GM19328 (cell line): ENCODE results near the gene CRKL.
A peak's percentile ranks its signal among the peaks of the same experiment; 100 is the strongest.
"Not testable (repeated sequence)": the region's sequence is repeated elsewhere in the genome, so short reads cannot be mapped to it uniquely, and the experiment has no call there.

ENCODE experiments used
- ATAC-seq: cut with Tn5 transposase; IDR thresholded peaks from one replicate; pipeline ENCODE4 v1.9.1; 2021; ENCODE audit warnings: mild to moderate bottlenecking, moderate library complexity; ENCODE audit not compliant: unreplicated experiment

The CRKL gene

DNA sequence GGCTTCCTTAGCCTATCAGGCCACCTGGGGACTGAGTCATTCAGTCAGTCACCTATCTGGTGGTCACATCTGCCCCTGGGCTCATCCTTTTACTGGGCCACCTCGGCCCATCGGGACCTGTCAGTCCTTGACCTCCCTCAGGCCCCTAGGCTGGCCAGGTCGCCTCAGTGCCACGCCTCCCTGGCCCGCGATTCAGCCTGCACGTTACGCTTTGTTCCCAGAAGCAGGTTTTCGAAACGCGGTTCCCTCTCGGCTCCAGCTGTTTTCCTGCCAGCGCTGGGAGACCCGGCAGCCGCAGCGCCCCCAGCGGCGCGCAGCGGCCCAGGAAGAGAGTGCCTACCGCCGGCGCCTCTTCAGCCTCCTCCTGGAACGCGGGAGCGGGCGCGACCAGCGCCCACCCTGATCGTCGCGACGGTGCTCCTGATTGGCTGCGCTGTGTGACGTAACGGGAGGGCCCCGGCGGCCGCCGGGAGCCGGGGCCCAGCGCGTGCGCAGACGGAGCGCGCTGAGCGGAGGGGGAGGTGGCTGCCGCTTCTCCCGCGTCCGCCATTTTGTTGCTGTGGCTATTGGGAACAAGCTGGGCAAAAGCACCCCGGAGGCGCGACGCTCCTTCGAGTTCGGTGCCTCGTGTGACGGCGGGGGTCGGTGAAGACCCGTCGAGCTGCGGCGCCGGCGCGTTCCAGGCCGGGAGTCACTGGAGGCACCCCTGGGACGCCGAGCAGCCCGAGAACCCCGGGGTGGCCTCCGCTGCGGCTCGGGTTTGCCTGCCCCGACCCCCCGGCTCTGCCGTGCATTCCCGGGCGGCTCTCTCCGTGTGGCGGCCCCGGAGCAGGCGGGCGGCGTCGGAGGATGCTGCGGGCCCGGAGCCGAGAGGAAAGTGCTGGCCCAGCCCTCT is at the start of gene CRKL:
Gene CRKL, plus strand, starts transcription at position 492 of the 895 bp plus-strand sequence. CDS start 528 bp downstream, outside the sequence.
- peak; percentile 93 for ATAC-seq

DNA sequence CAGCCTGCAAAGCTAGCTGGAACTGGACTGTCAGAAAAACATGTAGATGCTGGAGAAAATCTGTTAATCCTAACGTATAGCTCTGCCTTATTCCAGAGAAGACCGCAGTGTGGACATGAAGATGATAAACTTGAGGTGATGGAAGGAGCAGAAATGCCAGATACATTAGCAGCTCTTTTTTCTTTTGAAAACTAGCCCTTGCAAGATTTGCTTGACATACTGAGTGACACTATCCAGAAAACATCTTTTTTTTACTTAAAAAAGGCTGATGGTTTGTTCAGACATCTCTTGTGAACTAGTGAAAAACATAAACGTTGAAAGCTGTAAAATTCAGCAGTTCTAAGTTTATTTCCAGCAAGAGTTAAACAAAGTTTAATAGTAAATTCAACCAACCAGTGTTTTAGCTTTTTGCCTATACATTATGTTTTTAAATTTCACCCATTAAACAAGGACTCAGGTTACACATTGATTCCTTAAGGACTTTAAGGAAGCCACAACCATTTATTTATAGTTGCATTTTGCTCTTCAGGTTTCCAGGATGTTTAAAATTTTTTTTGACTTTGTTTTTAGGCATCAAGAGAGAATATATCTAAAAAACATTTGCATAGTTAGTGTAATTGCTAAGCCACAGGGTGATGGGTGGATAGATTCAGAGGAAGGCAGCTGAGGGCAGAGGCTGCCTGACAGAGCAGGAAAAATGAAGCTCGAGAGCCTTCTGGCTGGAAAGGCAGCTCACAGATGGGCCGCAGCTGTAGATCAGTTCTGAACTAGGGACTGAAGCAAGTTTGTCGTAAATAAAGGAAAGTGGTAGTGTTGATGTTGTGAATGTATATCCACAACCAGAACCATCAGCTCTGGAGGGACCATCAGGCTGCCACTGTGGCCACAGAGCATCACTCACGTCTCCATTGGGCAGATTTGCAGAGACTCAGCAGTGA is 48.9 kb upstream of the CRKL start:
- ATAC-seq, result no peak

DNA sequence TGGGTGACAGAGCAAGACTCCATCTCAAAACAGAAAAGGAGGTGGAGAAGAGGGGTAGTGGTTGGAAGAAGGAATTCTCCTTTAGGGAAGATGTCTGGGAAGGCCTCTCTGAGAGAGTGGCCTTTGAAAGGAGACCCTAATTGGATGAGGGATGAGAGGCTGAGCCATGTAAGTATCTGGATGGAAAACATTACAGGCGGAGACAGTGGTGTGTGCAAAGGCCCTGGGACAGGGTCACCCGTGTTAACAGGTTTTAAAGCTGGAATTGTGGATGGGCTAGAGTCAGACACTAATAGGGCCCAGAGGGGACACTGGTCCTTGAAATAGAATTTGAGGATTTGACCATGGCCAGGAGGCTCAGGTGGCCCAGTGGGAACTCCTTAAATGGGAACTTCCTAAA is 48.0 kb upstream of the CRKL start:
- ATAC-seq, result no peak

GRCh38 chr22:20873214-20873613 is 44.0 kb upstream of the CRKL start:
- ATAC-seq, result no peak

DNA sequence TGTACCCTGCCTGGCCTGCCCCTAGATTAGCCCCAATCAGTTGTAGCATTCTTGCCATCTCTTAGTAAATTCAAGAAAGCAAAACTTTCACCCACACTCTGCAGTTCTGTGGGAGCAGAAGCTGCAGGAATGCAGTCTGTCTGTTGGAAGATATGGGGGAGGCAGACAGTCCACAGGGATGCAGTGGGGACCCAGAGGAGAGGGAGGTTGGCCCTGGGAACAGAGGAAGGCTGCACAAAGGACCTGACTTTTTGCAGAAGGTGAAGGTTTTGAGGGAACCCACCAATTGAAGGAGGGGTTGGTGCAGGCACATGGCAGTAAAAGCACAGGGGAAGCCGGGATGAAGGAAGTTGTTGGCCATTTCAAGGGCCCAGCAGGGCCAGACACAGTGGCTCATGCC is 41.9 kb upstream of the CRKL start:
- ATAC-seq, result no peak

DNA sequence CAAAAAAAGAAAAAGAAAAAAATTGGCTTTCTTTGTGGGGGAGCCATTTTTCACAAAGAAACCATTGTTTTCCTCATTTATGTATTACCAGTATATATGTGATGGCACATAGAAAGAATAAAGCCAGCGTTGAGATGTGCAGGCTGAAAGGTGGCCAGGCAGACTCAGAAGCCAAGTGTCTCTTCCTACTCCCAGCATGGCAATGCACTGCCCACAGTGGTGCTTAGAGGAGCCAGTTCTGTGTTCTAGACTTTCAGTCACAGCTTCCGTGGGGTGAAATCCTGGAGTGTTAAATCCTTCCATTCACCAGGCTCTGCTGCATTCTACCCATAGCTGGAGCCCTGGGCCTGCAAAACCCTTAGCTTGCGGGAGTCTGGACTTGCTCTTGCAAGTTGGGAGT is 39.5 kb upstream of the CRKL start:
- ATAC-seq, result no peak

DNA sequence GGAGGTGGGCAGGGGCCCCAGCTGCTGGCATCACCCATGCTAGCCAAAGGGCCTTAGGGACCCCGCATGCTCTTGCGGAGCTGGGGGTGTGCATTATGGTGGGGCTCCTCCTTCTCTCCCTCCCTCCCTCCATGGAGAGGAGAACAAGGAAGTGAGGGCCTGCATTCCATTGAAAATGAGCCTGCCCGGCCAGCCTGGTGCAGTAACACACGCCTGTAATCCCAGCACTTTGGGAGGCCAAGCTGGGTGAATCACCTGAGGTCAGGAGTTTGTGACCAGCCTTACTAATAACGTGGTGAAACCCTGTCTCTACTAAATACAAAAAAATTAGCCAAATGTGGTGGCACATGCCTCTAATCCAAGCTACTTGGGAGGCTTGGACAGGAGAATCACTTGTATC is 36.0 kb upstream of the CRKL start:
- ATAC-seq, result no peak

DNA sequence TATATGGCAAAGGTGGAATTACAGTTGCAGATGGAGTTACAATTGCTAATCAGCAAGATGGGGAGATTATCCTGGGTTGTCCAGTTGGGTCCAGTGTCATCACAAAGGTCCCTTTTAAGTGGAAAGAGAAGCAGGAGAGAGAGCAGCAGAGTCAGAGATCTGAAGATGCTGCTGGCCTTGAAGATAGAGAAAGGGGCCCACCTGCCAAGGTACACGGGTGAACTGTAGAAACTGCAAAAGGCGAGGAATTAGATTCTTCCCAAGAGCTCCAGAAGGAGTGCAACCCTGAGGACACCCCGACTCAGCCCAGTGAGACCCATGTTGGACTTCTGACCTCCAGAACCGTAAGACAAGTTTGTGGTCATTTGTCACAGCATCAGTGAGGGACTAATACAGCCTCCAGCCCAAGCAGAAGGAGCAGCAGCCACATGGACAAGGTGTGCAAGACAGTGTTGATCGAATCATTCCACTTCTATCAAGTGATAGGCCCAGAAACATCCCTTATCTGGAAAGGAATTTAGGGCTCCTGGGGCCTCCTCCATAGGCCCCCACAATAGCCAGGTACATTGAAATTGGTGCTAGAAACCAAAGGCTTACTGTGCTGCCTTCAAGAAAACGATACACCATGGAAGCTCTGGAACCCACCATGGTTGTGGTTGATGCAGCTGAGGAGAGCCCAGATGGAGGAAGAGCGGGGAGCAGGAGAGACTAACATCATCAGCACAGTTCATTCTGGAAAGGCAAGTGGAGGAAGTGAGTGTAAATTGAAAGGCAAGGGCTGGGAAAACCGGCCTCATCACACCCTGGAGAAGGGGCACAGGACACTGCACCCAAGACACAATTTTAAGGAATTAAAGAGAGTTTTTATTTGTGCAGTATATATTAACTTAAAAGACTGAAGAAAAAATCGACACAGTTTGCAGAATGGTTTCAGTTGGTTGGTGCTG is 35.1 kb upstream of the CRKL start:
- ATAC-seq, result no peak

DNA sequence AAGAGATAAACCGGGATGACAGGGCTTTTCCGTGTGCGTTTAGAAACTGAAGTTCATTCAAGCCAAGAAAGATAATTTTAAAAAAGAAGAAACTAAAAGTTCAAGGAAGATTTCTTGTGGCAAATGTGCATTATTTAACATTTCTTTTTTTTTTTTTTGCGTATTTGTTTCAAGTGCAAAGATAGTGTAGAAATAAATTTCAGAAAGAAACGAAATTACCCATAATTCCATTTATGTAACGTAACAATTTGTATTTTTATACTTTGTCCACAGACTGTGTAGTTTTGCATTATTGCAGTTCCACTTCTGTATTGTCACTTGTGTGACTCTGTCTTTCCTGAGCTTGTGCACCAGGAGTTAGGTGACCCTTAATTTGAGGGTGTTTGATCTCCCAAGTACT is 34.4 kb upstream of the CRKL start:
- ATAC-seq, result no peak

- ATAC-seq, result no peak
Observed at GRCh38 chr22:20884454-20884853, 32.8 kb upstream of the CRKL start.

DNA sequence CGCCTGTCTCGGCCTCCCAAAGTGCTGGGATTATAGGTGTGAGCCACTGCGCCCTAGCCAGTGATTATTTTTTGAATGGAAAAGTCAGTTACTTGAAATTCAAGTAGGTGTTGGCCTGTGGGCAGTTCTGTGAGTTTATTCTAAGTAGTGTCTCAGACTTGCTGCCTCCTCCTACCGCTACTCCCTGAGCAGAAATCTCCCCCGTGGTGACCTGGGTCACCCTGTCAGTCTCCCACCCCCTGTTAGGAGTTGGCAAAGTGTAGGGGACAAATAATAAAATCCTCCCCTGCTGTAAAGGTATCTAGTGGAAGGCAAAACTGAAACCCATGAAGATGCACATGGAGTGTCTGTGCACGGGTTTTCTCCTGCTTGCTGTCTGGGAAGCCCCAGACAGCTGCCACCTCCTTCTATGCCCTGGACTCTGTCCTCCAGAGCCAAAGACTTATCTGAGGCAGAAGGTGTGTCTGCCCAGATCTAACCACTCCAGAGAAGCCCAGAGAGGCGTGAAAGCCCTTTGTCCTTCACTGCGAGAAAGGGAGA is 32.1 kb upstream of the CRKL start:
- ATAC-seq, result no peak

DNA sequence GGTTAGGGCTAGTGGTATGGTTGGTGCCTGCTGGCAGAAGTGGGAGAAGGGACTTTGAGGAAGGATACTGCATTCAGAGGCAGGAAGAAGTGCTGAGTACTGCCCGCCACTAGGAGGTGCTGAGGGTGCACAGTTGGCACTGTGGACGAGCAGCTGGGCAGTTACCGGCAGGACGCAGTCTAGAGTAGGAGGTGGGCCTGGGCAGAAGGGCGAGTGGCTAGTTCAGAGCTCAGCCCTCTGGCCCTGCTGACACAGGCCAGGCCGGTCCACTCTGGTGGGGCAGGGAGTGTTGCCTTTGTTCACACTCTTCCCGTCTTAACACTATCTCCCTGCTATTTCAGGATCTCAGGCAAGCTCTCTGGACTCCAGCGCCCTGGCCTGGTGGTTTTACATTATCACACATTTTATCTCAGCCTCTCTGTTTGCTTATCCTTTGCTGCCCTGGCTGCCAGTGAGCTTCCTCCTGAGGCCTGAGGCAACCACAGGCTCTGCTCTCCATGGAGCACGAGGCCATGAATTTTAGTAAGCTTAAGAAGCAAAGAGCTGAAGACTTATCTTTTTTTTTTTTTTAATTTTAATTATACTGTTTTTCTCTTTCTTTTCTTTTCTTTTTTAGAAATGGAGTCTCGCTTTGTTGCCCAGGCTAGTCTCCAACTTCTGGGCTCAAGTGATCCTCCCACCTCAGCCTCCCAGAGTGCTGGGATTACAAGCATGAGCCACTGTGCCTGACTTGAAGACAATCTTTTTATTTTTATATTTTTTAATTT is 31.5 kb upstream of the CRKL start:
- no peak for ATAC-seq

DNA sequence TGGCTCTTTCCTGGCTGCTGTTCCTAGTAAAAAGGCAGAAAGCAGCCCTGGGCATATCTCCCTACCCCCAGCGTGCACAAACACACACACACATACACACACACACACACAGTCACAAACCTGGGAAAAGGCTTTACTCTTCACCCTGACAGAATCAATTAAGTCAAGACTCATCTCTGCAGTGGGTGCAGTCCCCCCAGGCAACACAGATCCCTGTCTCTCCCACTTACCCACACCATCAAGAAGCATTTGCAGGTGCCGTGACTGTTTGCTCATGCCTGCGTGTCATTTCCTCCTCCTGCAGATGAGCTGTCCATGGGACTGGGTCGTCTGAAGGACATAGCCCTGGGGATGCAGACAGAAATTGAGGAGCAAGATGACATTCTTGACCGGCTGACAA is 29.8 kb upstream of the CRKL start:
- ATAC-seq, result no peak

GRCh38 chr22:20889025-20889704 is 28.0 kb upstream of the CRKL start:
- no peak for ATAC-seq

GRCh38 chr22:20889904-20890540 is 27.2 kb upstream of the CRKL start:
- no peak for ATAC-seq

DNA sequence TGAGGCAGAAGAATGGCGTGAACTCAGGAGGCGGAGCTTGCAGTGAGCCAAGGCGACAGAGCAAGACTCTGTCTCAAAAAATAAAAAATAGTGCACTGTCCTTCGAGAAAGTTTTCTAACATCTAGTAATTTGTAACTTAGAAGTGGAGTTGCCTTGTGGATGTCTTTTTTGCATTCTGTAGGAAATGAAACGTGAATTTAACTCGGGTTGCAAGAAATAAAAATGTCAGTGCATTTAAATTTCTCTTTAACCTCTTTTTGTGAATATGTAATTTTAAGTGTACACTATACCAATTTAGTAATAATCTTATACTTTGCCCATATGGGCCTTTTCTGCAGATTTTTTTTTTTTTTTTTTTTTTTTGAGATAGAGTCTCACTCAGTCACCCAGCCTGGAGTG is 26.2 kb upstream of the CRKL start:
- no peak for ATAC-seq

DNA sequence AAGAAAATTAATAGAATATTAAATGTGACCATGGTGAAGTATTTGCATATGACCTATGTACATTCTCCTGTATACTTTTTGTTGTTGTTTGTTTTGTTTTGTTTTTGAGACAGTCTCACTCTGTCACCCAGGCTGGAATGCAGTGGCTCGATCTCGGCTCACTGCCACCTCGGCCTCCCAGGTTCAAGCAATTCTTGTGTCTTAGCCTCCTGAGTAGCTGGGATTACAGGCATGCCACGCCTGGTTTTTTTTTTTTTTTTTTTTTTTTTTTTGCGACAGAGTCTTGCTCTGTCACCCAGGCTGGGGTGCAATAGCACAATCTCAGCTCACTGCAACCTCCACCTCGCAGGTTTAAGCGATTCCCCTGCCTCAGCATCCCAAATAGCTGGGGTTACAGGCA is 19.5 kb upstream of the CRKL start:
- not testable (repeated sequence) for ATAC-seq

DNA sequence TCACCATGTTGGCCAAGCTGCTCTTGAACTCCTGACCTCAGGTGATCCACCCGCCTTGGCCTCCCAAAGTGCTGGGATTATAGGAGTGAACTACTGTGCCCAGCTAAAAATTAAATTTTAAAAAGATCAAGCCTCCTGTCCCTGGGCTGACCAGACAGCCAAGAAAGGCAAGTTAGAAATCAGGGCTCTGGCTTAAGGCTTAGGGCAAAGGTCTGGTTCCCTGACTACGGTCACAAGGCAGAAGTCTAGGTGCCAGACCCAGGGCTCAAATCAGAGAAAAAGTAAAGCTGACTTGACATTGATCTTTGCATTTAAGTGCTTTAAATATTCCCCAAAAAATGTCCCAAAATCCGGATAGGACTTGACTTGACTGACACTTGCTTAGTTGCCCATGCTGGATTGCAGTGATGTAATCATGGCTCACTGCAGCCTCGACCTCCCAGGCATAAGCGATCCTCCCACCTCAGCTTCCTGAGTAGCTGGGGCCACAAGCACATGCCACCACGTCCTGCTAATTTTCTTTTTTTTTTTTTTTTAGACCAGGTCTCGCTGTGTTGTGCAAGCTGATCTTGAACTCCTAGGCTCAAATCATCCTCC is 17.3 kb upstream of the CRKL start:
- no peak for ATAC-seq
